ENCODE results near the gene CECR2.
"Not testable (repeated sequence)": the region's sequence is repeated elsewhere in the genome, so short reads cannot be mapped to it uniquely, and the experiment has no call there.

CECR2 gene

GRCh38 chr22:17521971-17522370 is 152.7 kb downstream of the CECR2 start:
- DNase-seq = not testable (repeated sequence)

GRCh38 chr22:17523925-17524324 is 154.7 kb downstream of the CECR2 start:
- DNase-seq = no peak

GRCh38 chr22:17536269-17536668 is 167.0 kb downstream of the CECR2 start:
- no peak for DNase-seq

GRCh38 chr22:17537155-17537554 is 167.9 kb downstream of the CECR2 start:
- DNase-seq = no peak

GRCh38 chr22:17540481-17540880 is 171.2 kb downstream of the CECR2 start:
- DNase-seq = no peak

- DNase-seq = no peak
Observed at GRCh38 chr22:17541476-17541875, 172.2 kb downstream of the CECR2 start.

- DNase-seq = no peak
Observed at GRCh38 chr22:17542452-17542851, 173.2 kb downstream of the CECR2 start.

GRCh38 chr22:17548010-17548755 is 178.9 kb downstream of the CECR2 start:
- DNase-seq = no peak

GRCh38 chr22:17548756-17549035 is 179.4 kb downstream of the CECR2 start:
- DNase-seq = no peak

GRCh38 chr22:17549183-17549582 is 179.9 kb downstream of the CECR2 start:
- no peak for DNase-seq

- DNase-seq = no peak
Observed at GRCh38 chr22:17549655-17550054, 180.4 kb downstream of the CECR2 start.

GRCh38 chr22:17552737-17553136 is 183.5 kb downstream of the CECR2 start:
- DNase-seq = no peak

GRCh38 chr22:17554814-17555213 is 185.6 kb downstream of the CECR2 start:
- no peak for DNase-seq

- no peak for DNase-seq
Observed at GRCh38 chr22:17559188-17559587, 189.9 kb downstream of the CECR2 start.

GRCh38 chr22:17562906-17563870 is 193.9 kb downstream of the CECR2 start, which contains the start of gene SLC25A18:
Gene SLC25A18 (plus strand): TSS chr22:17563498. CDS start chr22:17579945, 16,447 bp downstream.
- no peak for DNase-seq

- DNase-seq = no peak
Observed at GRCh38 chr22:17563936-17564391, 194.7 kb downstream of the CECR2 start.

- DNase-seq = not testable (repeated sequence)
Observed at GRCh38 chr22:17566016-17566687, 196.9 kb downstream of the CECR2 start.

GRCh38 chr22:17566776-17567175 is 197.5 kb downstream of the CECR2 start:
- no peak for DNase-seq

- no peak for DNase-seq
Observed at GRCh38 chr22:17569971-17570511, 200.8 kb downstream of the CECR2 start.

- no peak for DNase-seq
Observed at GRCh38 chr22:17570851-17571631, 201.8 kb downstream of the CECR2 start.

GRCh38 chr22:17575151-17575550 is 205.9 kb downstream of the CECR2 start:
- DNase-seq = no peak

- no peak for DNase-seq
Observed at GRCh38 chr22:17575681-17576080, 206.4 kb downstream of the CECR2 start.
